ENCODE measurements around the gene MRPS18A.

MRPS18A gene

DNA sequence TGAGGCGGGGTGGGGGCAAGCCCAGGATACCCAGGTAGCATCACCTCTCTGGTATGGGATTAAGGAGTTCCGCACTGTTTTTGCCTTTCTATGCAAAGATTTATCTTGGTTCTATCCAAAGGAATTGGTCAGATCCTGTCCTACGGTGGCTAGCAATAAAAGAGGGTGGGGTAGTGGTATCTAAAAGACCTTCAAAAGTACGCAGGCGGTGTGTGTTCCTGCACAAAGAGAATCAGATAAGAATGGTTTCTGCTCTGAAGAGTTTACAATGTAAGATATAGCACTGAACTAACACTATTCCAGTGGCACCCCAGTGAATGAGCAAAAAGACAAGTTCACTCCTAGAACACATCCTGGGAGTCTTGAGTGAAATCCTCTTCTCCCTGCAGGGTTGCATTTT, 6.3 kb downstream of the MRPS18A start:
- DNase-seq (ENCODE audit: extremely low spot score), result no peak
- ChIA-PET CTCF (no interaction called here), POLR2A (no interaction called here)
- TF ChIP-seq ARNT (IDR thresholded peaks at IDR 0.05) (no peak), SUZ12 (IDR thresholded peaks at IDR 0.05) (no peak), ZNF384 (IDR thresholded peaks at IDR 0.05) (no peak), TARDBP (IDR thresholded peaks at IDR 0.05) (no peak), FOXM1 (IDR thresholded peaks at IDR 0.05; ENCODE audit: borderline replicate concordance) (no peak), ELF4 (IDR thresholded peaks at IDR 0.05) (no peak), CTBP1 (IDR thresholded peaks at IDR 0.05; ENCODE audit: borderline replicate concordance) (no peak), NFRKB (IDR thresholded peaks at IDR 0.05) (no peak), FOXK2 (IDR thresholded peaks at IDR 0.05) (no peak), LEF1 (IDR thresholded peaks at IDR 0.05; ENCODE audit: borderline replicate concordance) (no peak), BHLHE40 (IDR thresholded peaks at IDR 0.05; ENCODE audit: borderline replicate concordance) (no peak), L3MBTL2 (conservative IDR thresholded peaks at IDR 0.05) (no peak), SP1 (IDR thresholded peaks at IDR 0.05) (no peak), FOXA1 (IDR thresholded peaks at IDR 0.05) (no peak), HDGF (IDR thresholded peaks at IDR 0.05; ENCODE audit: borderline replicate concordance) (no peak)
- TF ChIP-seq, protein P1, sequence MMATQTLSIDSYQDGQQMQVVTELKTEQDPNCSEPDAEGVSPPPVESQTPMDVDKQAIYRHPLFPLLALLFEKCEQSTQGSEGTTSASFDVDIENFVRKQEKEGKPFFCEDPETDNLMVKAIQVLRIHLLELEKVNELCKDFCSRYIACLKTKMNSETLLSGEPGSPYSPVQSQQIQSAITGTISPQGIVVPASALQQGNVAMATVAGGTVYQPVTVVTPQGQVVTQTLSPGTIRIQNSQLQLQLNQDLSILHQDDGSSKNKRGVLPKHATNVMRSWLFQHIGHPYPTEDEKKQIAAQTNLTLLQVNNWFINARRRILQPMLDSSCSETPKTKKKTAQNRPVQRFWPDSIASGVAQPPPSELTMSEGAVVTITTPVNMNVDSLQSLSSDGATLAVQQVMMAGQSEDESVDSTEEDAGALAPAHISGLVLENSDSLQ (IDR thresholded peaks at IDR 0.05), result no peak

DNA sequence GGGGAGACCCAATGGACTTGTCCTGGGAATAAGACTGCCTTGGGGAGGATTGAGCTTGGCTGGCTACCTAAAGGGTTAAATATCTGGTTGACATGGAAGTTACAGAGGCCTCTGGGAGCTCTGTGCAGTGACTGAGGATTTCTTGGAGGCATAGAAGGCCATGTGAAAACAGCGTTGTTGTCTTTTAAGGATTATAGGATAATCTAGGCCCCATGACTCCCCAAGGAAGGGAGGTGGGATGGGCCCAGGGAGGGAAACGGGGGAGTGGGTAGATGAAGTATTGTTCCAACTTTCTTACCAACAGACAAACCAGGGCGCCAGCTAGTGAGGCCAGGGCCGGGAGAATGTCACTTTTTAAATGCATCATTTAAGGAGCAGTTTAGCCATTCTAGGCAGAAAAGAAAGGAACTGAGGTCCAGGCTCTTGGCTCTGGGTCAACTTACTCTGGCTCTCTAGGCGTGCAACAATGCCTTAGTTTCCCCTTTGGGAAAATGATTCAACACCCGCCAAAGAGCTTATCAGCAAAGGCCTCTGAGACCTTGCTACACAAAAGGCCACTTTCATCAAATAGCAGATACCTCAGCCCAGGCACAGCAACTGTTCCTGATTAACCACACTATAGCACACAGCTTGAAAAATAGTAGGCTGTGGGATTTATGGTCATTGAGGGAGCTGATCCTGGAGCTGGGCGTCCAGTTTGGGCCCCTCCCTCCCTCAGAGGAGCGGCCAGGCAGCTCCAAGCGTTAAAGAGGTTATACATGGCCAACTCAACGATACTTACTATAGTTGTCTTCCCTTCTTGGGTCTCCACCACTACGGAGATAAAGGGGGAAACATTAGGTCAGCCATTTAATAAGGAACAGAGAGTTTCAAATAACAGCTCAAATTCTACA, 7.0 kb downstream of the MRPS18A start:
- ChIA-PET POLR2A (interaction anchor here (0.8 kb wide), 1 partner anchor 51 kb away, joined by 3 read pairs; the partner anchor contains the start of gene GTPBP2), CTCF (no interaction called here)
- TF ChIP-seq FOXM1 (IDR thresholded peaks at IDR 0.05; ENCODE audit: borderline replicate concordance), result no peak
- TF ChIP-seq ZNF384 (IDR thresholded peaks at IDR 0.05), result no peak
- TF ChIP-seq NFRKB (IDR thresholded peaks at IDR 0.05), result no peak
- DNase-seq (ENCODE audit: extremely low spot score), result no peak

DNA sequence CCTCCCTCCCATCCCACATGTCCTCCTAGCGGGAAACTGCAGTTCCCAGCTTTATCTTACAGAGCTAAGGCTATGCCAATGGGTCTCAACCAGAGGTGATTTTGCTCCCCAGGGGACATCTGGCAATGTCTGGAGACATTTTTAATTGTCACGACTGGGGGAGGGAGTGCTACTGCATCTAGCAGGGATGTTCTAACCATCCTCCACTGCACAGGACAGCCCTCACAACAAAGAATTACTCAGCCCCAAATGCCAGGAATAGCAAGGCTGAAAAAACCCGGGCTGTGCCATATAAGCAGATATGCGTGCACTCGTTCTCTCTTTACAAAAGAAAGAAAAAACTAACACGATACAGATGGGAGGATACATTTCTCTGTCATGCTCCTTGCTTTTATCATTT, 8.5 kb downstream of the MRPS18A start:
- POLR2A ChIA-PET, result no interaction called here
- no peak for TF ChIP-seq FOXM1 (IDR thresholded peaks at IDR 0.05; ENCODE audit: borderline replicate concordance)
- TF ChIP-seq ARNT (IDR thresholded peaks at IDR 0.05), result no peak
- TF ChIP-seq BHLHE40 (IDR thresholded peaks at IDR 0.05; ENCODE audit: borderline replicate concordance), result no peak
- no peak for TF ChIP-seq FOXA1 (IDR thresholded peaks at IDR 0.05)
- TF ChIP-seq, protein P1 (IDR thresholded peaks at IDR 0.05), result no peak
- TF ChIP-seq ELF4 (IDR thresholded peaks at IDR 0.05), result no peak
- TF ChIP-seq SUZ12 (IDR thresholded peaks at IDR 0.05), result no peak
- no peak for TF ChIP-seq L3MBTL2 (conservative IDR thresholded peaks at IDR 0.05)
- no peak for TF ChIP-seq NFRKB (IDR thresholded peaks at IDR 0.05)
- no peak for TF ChIP-seq HDGF (IDR thresholded peaks at IDR 0.05; ENCODE audit: borderline replicate concordance)
- TF ChIP-seq CTBP1 (IDR thresholded peaks at IDR 0.05; ENCODE audit: borderline replicate concordance), result no peak
- TF ChIP-seq FOXK2 (IDR thresholded peaks at IDR 0.05), result no peak
- TF ChIP-seq ZNF384 (IDR thresholded peaks at IDR 0.05), result no peak
- no peak for TF ChIP-seq LEF1 (IDR thresholded peaks at IDR 0.05; ENCODE audit: borderline replicate concordance)
- no peak for TF ChIP-seq SP1 (IDR thresholded peaks at IDR 0.05)
- no peak for TF ChIP-seq TARDBP (IDR thresholded peaks at IDR 0.05)
- CTCF ChIA-PET, result interaction anchor here (1.1 kb wide), 1 partner anchor 11 kb away, joined by 3 read pairs; no protein-coding TSS in a partner anchor
- DNase-seq (ENCODE audit: extremely low spot score), result no peak

DNA sequence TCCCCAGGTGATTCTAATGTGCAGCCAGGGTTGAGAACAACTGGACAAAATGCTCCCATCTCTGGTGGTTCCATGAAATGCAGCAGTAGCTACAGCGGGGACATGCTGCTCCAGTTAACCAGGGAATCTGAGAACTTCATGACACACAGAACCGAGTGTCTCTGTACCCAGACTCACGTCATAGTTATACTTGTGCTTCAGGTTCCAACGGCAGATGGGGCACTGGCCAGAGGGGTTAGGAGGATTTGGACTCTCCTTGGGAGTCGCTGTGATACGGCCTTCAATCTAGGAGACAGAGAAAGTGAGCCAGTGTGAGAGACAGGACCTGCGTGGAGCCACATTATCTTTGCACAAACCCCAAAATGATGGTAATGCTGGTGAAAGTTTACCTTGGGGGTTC, 9.2 kb downstream of the MRPS18A start:
- ChIA-PET POLR2A (interaction anchor here (1.7 kb wide), 1 partner anchor 9 kb away, joined by 6 read pairs; the partner anchor contains the start of gene MRPS18A), CTCF (interaction anchor here (1.1 kb wide), 1 partner anchor 10 kb away, joined by 3 read pairs; no protein-coding TSS in a partner anchor)
- TF ChIP-seq HDGF (IDR thresholded peaks at IDR 0.05; ENCODE audit: borderline replicate concordance), result no peak
- TF ChIP-seq ZNF384 (IDR thresholded peaks at IDR 0.05), result no peak
- TF ChIP-seq FOXM1 (IDR thresholded peaks at IDR 0.05; ENCODE audit: borderline replicate concordance), result no peak
- no peak for TF ChIP-seq CTBP1 (IDR thresholded peaks at IDR 0.05; ENCODE audit: borderline replicate concordance)
- no peak for TF ChIP-seq BHLHE40 (IDR thresholded peaks at IDR 0.05; ENCODE audit: borderline replicate concordance)
- no peak for TF ChIP-seq ARNT (IDR thresholded peaks at IDR 0.05)
- TF ChIP-seq FOXA1 (IDR thresholded peaks at IDR 0.05), result no peak
- TF ChIP-seq FOXK2 (IDR thresholded peaks at IDR 0.05), result no peak
- TF ChIP-seq, protein P1 (IDR thresholded peaks at IDR 0.05), result no peak
- no peak for TF ChIP-seq SUZ12 (IDR thresholded peaks at IDR 0.05)
- no peak for TF ChIP-seq L3MBTL2 (conservative IDR thresholded peaks at IDR 0.05)
- TF ChIP-seq LEF1 (IDR thresholded peaks at IDR 0.05; ENCODE audit: borderline replicate concordance), result no peak
- TF ChIP-seq TARDBP (IDR thresholded peaks at IDR 0.05), result no peak
- no peak for TF ChIP-seq ELF4 (IDR thresholded peaks at IDR 0.05)
- TF ChIP-seq SP1 (IDR thresholded peaks at IDR 0.05), result no peak
- TF ChIP-seq NFRKB (IDR thresholded peaks at IDR 0.05), result no peak
- DNase-seq (ENCODE audit: extremely low spot score), result no peak

DNA sequence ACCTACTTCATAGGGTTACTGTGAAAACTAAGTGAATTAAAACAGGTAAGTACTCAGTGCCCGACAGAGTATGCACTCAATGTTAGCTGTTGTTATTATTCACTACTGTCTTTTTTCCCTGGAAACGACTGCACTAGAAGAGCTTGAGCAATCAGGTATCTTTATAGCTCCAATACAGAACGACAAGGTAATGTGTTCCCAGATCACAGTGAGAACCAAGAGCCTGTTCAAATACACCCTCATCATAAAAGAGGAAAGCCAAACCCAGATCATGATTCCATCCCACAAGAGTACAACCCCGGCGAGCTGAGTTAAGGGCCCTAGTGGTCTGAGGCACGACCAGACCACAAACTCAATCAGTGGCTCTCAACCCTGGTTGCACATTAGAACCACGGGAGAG, 9.8 kb downstream of the MRPS18A start:
- POLR2A ChIA-PET, result interaction anchor here (1.7 kb wide), 1 partner anchor 10 kb away, joined by 6 read pairs; the partner anchor contains the start of gene MRPS18A
- DNase-seq (ENCODE audit: extremely low spot score), result no peak
- CTCF ChIA-PET, result no interaction called here

More for the DNA sequence above, 9.8 kb downstream of the MRPS18A start:
- TF ChIP-seq FOXA1 (IDR thresholded peaks at IDR 0.05) (no peak), TARDBP (IDR thresholded peaks at IDR 0.05) (no peak), SUZ12 (IDR thresholded peaks at IDR 0.05) (no peak), FOXK2 (IDR thresholded peaks at IDR 0.05) (no peak), FOXM1 (IDR thresholded peaks at IDR 0.05; ENCODE audit: borderline replicate concordance) (no peak), ELF4 (IDR thresholded peaks at IDR 0.05) (no peak), L3MBTL2 (conservative IDR thresholded peaks at IDR 0.05) (no peak)
- TF ChIP-seq, protein P1 (IDR thresholded peaks at IDR 0.05), result no peak

Data from HEK293T (cell line).